Mesenchymal stem cell (in vitro differentiated cells and primary cell): ENCODE measurements around the gene ULK3.

Experiments used
- DNase-seq: peaks from one replicate; pipeline ENCODE4 v3.0.0-alpha.2; 2013
- H2AFZ ChIP-seq: one replicate; pipeline ENCODE4 v1.6.1; 2013; ENCODE audit warnings: low read depth, mild to moderate bottlenecking, control low read depth, inconsistent platforms, low read length, moderate library complexity
- H2AK5ac ChIP-seq: 2 replicates; pipeline ENCODE4 v1.6.1; 2013; ENCODE audit warnings: low read length, moderate library complexity, mild to moderate bottlenecking, inconsistent platforms; ENCODE audit not compliant: severe bottlenecking
- H2BK120ac ChIP-seq: one replicate; pipeline ENCODE4 v1.6.1; 2013; ENCODE audit warnings: low read depth, mild to moderate bottlenecking, inconsistent platforms, low read length, moderate library complexity
- H2BK12ac ChIP-seq, 2 experiments: one replicate each; pipeline ENCODE4 v1.6.1; 2013; ENCODE audit warnings: inconsistent platforms in 2 of 2, low read length in 2 of 2, mild to moderate bottlenecking in 2 of 2, moderate library complexity in 2 of 2, control low read depth in 1 of 2
- H2BK15ac ChIP-seq: one replicate; pipeline ENCODE4 v1.6.1; 2013; ENCODE audit warnings: mild to moderate bottlenecking, low read depth, inconsistent platforms; ENCODE audit not compliant: poor library complexity, severe bottlenecking
- H2BK5ac ChIP-seq: 2 replicates; pipeline ENCODE4 v1.6.1; 2013; ENCODE audit warnings: low read depth, mild to moderate bottlenecking, low read length, control low read depth, inconsistent platforms; ENCODE audit not compliant: poor library complexity, severe bottlenecking
- H3K14ac ChIP-seq, 2 experiments: one replicate each; pipeline ENCODE4 v1.6.1; 2013; ENCODE audit warnings: inconsistent platforms in 2 of 2, low read length in 2 of 2, control low read depth in 1 of 2, mild to moderate bottlenecking in 1 of 2, moderate library complexity in 1 of 2
- H3K18ac ChIP-seq, 2 experiments: one replicate each; pipeline ENCODE4 v1.6.1; 2013; ENCODE audit warnings: inconsistent platforms in 2 of 2, low read length in 2 of 2, control low read depth in 1 of 2, low read depth in 1 of 2, mild to moderate bottlenecking in 1 of 2
- H3K23ac ChIP-seq, 2 experiments: one replicate each; pipeline ENCODE4 v1.6.1; 2013; ENCODE audit warnings: inconsistent platforms in 2 of 2, low read length in 2 of 2, mild to moderate bottlenecking in 2 of 2, moderate library complexity in 2 of 2, control low read depth in 1 of 2
- H3K27ac ChIP-seq: 2 replicates; pipeline ENCODE4 v1.5.1; 2013; ENCODE audit warnings: mild to moderate bottlenecking, moderate library complexity, low read length, control low read depth, inconsistent platforms; ENCODE audit not compliant: poor library complexity, severe bottlenecking
- H3K27me3 ChIP-seq, 2 experiments: 2 replicates each; pipeline versions ENCODE4 v1.6.1 to v1.7.0; 2013; ENCODE audit warnings: low read length in 2 of 2, mild to moderate bottlenecking in 2 of 2, moderate library complexity in 2 of 2, control low read depth in 1 of 2, inconsistent platforms in 1 of 2; ENCODE audit not compliant: control insufficient read depth in 1 of 2, insufficient read depth in 1 of 2
- H3K36me3 ChIP-seq, 2 experiments: 2 replicates each; pipeline versions ENCODE4 v1.6.1 to v1.7.0; 2013; ENCODE audit warnings: low read length in 2 of 2, control low read depth in 1 of 2, inconsistent platforms in 1 of 2, low read depth in 1 of 2, mild to moderate bottlenecking in 1 of 2; ENCODE audit not compliant: insufficient read depth in 2 of 2, control insufficient read depth in 1 of 2
- H3K4ac ChIP-seq, 2 experiments: one replicate each; pipeline ENCODE4 v1.6.1; 2013; ENCODE audit warnings: inconsistent platforms in 2 of 2, low read length in 2 of 2, mild to moderate bottlenecking in 2 of 2, moderate library complexity in 2 of 2, control low read depth in 1 of 2, low read depth in 1 of 2
- H3K4me1 ChIP-seq: 2 replicates; pipeline ENCODE4 v1.6.1; 2013; ENCODE audit warnings: low read depth, low read length, control low read depth; ENCODE audit not compliant: control insufficient read depth, insufficient read depth
- H3K4me2 ChIP-seq: 2 replicates; pipeline ENCODE4 v1.6.1; 2013; ENCODE audit warnings: low read length, mild to moderate bottlenecking, inconsistent platforms; ENCODE audit not compliant: poor library complexity, severe bottlenecking
- H3K4me3 ChIP-seq, 2 experiments: 2 replicates each; pipeline versions ENCODE4 v1.5.1 to v1.7.0; 2013; ENCODE audit warnings: low read length in 2 of 2, mild to moderate bottlenecking in 2 of 2, control low read depth in 1 of 2, low read depth in 1 of 2; ENCODE audit not compliant: insufficient read depth in 1 of 2
- H3K79me1 ChIP-seq: replicated peaks from 2 replicates; pipeline ENCODE4 v1.6.1; 2013; ENCODE audit warnings: mild to moderate bottlenecking, control low read depth, low read length, inconsistent platforms; ENCODE audit not compliant: poor library complexity, severe bottlenecking
- H3K9ac ChIP-seq: 2 replicates; pipeline ENCODE4 v1.7.0; 2013; ENCODE audit warnings: mild to moderate bottlenecking, low read length, moderate library complexity
- H3K9me3 ChIP-seq: 2 replicates; pipeline ENCODE4 v1.7.0; 2013; ENCODE audit warnings: mild to moderate bottlenecking, low read length; ENCODE audit not compliant: control insufficient read depth
- H4K8ac ChIP-seq: one replicate; pipeline ENCODE4 v1.6.1; 2013; ENCODE audit warnings: inconsistent platforms, mild to moderate bottlenecking, low read length, moderate library complexity
- H4K91ac ChIP-seq: one replicate; pipeline ENCODE4 v1.6.1; 2013; ENCODE audit warnings: mild to moderate bottlenecking, low read length, inconsistent platforms
- WGBS: methylation state at CpG from one replicate; pipeline ENCODE4 v1.1.7; 2013; ENCODE audit warnings: mixed read lengths; 5-methylcytosine and 5-hydroxymethylcytosine counted together

Gene ULK3

GRCh38 chr15:74856537-74856936 is 13.6 kb upstream of the ULK3 start:
- H4K91ac ChIP-seq = no peak overlapping the region

GRCh38 chr15:74855857-74856256 is 12.9 kb upstream of the ULK3 start:
- Histone ChIP-seq H3K4ac (no peak overlapping the region), H3K27ac (no peak overlapping the region), H3K4me2 (no peak overlapping the region), H3K9ac (no peak overlapping the region), H4K8ac (no peak overlapping the region), H3K4me1 (peaks cover 17% of the 10 kb centered on the region), H2BK15ac (no peak overlapping the region), H3K18ac (no peak overlapping the region), H2BK5ac (no peak overlapping the region), H3K79me1 (peaks cover 51% of the 10 kb centered on the region), H3K4me3 (no peak overlapping the region), H3K9me3 (no peaks in the 10 kb centered on the region), H3K14ac (no peak overlapping the region), H3K27me3 (no peaks in the 10 kb centered on the region), H3K36me3 (peaks cover 33 to 37% of the 10 kb centered on the region in 2 experiments), H2BK12ac (no peak overlapping the region), H2AK5ac (no peak overlapping the region), H2AFZ (no peak overlapping the region), H3K23ac (no peak overlapping the region), H4K91ac (no peak overlapping the region), H2BK120ac (no peak overlapping the region)
- WGBS = 95% methylated on average over 2 of the region's 2 CpGs
- DNase-seq = no peak

More at GRCh38 chr15:74856537-74856936, 13.6 kb upstream of the ULK3 start:
- 100% methylated on average over 1 of the region's 1 CpG for WGBS
- Histone ChIP-seq H3K23ac (no peak overlapping the region), H3K18ac (no peak overlapping the region), H2BK15ac (no peak overlapping the region), H4K8ac (no peak overlapping the region), H3K36me3 (peaks cover 26 to 30% of the 10 kb centered on the region in 2 experiments), H3K9ac (no peak overlapping the region), H3K27ac (no peak overlapping the region), H2BK12ac (no peak overlapping the region), H2AK5ac (no peak overlapping the region), H2BK120ac (no peak overlapping the region), H3K79me1 (peaks cover 50% of the 10 kb centered on the region), H3K4me2 (no peak overlapping the region), H3K9me3 (no peaks in the 10 kb centered on the region), H3K14ac (no peak overlapping the region), H3K4me1 (peaks cover 17% of the 10 kb centered on the region), H3K4ac (no peak overlapping the region), H3K27me3 (no peaks in the 10 kb centered on the region), H2AFZ (no peak overlapping the region), H2BK5ac (no peak overlapping the region), H3K4me3 (no peak overlapping the region)
- DNase-seq = no peak

- Histone ChIP-seq H2BK5ac (no peak overlapping the region), H3K4me3 (no peak overlapping the region), H3K4me2 (no peak overlapping the region), H3K9ac (no peak overlapping the region), H3K9me3 (no peaks in the 10 kb centered on the region), H3K23ac (no peak overlapping the region), H4K8ac (no peak overlapping the region), H2BK12ac (no peak overlapping the region), H3K27ac (no peak overlapping the region), H3K27me3 (no peaks in the 10 kb centered on the region), H3K14ac (no peak overlapping the region), H3K79me1 (peaks cover 52% of the 10 kb centered on the region), H3K18ac (no peak overlapping the region), H2AK5ac (no peak overlapping the region), H2BK120ac (no peak overlapping the region), H2AFZ (no peak overlapping the region), H2BK15ac (no peak overlapping the region), H3K4ac (no peak overlapping the region), H4K91ac (no peak overlapping the region), H3K36me3 (peaks cover 46 to 50% of the 10 kb centered on the region in 2 experiments), H3K4me1 (peaks cover 12% of the 10 kb centered on the region)
- no peak for DNase-seq
- WGBS = over 99% methylated on average over 13 of the region's 13 CpGs
These were observed 11.6 kb upstream of the ULK3 start for GRCh38 chr15:74854453-74855022.

- WGBS = 89% methylated on average over 7 of the region's 7 CpGs
- DNase-seq = no peak
- no peak overlapping the region for H2AFZ ChIP-seq
These were observed 9.0 kb upstream of the ULK3 start for GRCh38 chr15:74851960-74852359.

More at GRCh38 chr15:74851960-74852359, 9.0 kb upstream of the ULK3 start:
- H3K4me2 ChIP-seq = no peak overlapping the region
- no peak overlapping the region for H3K4ac ChIP-seq
- H3K4me3 ChIP-seq = no peak overlapping the region
- no peak overlapping the region for H3K23ac ChIP-seq
- no peak overlapping the region for H2BK120ac ChIP-seq
- no peak overlapping the region for H3K27ac ChIP-seq
- H3K14ac ChIP-seq = no peak overlapping the region
- no peak overlapping the region for H2BK5ac ChIP-seq
- no peak overlapping the region for H4K8ac ChIP-seq
- H3K27me3 ChIP-seq = no peaks in the 10 kb centered on the region
- H3K9ac ChIP-seq = no peak overlapping the region
- H4K91ac ChIP-seq = no peak overlapping the region
- H3K79me1 ChIP-seq = peaks cover 45% of the 10 kb centered on the region
- no peak overlapping the region for H2AK5ac ChIP-seq
- H3K4me1 ChIP-seq = peaks cover 11% of the 10 kb centered on the region
- peaks cover 65 to 69% of the 10 kb centered on the region in 2 experiments for H3K36me3 ChIP-seq
- H2BK15ac ChIP-seq = no peak overlapping the region
- H2BK12ac ChIP-seq = no peak overlapping the region
- no peaks in the 10 kb centered on the region for H3K9me3 ChIP-seq
- no peak overlapping the region for H3K18ac ChIP-seq
